Keratinocyte (primary cell): ENCODE results near the gene EIF2AK2. TPM values are rescaled to one million over a fixed set of nuclear protein-coding genes. Genes with fewer than 3 reads are reported as not detected.
A peak's percentile ranks its signal among the peaks of the same experiment; 100 is the strongest.
"Not testable (repeated sequence)": the region's sequence is repeated elsewhere in the genome, so short reads cannot be mapped to it uniquely, and the experiment has no call there.

Experiments used
- DNase-seq: peaks from one replicate; pipeline ENCODE4 v3.0.0-alpha.2; 2011; ENCODE audit warnings: low read depth, missing footprints, low spot score
- FAIRE-seq: peaks from 2 replicates; lab custom pipeline; 2011; peaks lifted over from hg19 to GRCh38; lab: Jason Lieb, UNC
- H2AFZ ChIP-seq: 2 replicates; pipeline ENCODE4 v1.6.0; 2012; ENCODE audit warnings: low read length, control low read depth, inconsistent platforms; ENCODE audit not compliant: control insufficient read depth
- H3K27ac ChIP-seq: 2 replicates; pipeline ENCODE4 v1.5.1; 2011; ENCODE audit warnings: low read length; ENCODE audit not compliant: control insufficient read depth, insufficient read depth
- H3K27me3 ChIP-seq: 3 replicates; pipeline ENCODE4 v1.6.0; 2011; ENCODE audit warnings: low read length; ENCODE audit not compliant: control insufficient read depth, insufficient read depth; ENCODE audit errors: extremely low read depth
- H3K36me3 ChIP-seq, 2 experiments: 2 replicates in 1 of 2; 3 replicates in 1 of 2; pipeline ENCODE4 v1.5.1; 2011; ENCODE audit warnings: low read length in 2 of 2, mild to moderate bottlenecking in 1 of 2; ENCODE audit not compliant: control insufficient read depth in 2 of 2, insufficient read depth in 2 of 2; ENCODE audit errors: extremely low read depth in 1 of 2
- H3K4me1 ChIP-seq: 3 replicates; pipeline ENCODE4 v1.5.1; 2011; ENCODE audit warnings: low read length; ENCODE audit not compliant: control insufficient read depth, insufficient read depth; ENCODE audit errors: extremely low read depth
- H3K4me2 ChIP-seq: 3 replicates; pipeline ENCODE4 v1.6.0; 2011; ENCODE audit warnings: low read depth, low read length; ENCODE audit not compliant: control insufficient read depth, insufficient read depth; ENCODE audit errors: extremely low read depth
- H3K4me3 ChIP-seq, 3 experiments: fragments of 200-600 bp in 1 of 3; sonication (generic) in 1 of 3; 2 replicates in 2 of 3; 3 replicates in 1 of 3; pipeline ENCODE4 v1.5.1; 2011 to 2016; ENCODE audit warnings: low read length in 3 of 3, mild to moderate bottlenecking in 3 of 3, control low read depth in 2 of 3, inconsistent platforms in 1 of 3, low read depth in 1 of 3, mixed read lengths in 1 of 3, mixed run types in 1 of 3, moderate library complexity in 1 of 3; ENCODE audit not compliant: control insufficient read depth in 2 of 3, insufficient read depth in 2 of 3; ENCODE audit errors: extremely low read depth in 1 of 3
- H3K79me2 ChIP-seq: 2 replicates; pipeline ENCODE4 v1.6.0; 2012; ENCODE audit warnings: low read length; ENCODE audit not compliant: control insufficient read depth, insufficient read depth
- H3K9ac ChIP-seq: 3 replicates; pipeline ENCODE4 v1.6.0; 2011; ENCODE audit warnings: low read length; ENCODE audit not compliant: control insufficient read depth, insufficient read depth; ENCODE audit errors: extremely low read depth
- H3K9me1 ChIP-seq: 3 replicates; pipeline ENCODE4 v1.6.0; 2011; ENCODE audit warnings: low read length; ENCODE audit not compliant: control insufficient read depth, insufficient read depth; ENCODE audit errors: extremely low read depth
- H3K9me3 ChIP-seq: 2 replicates; pipeline ENCODE4 v1.5.1; 2012; ENCODE audit warnings: low read depth, low read length; ENCODE audit not compliant: control insufficient read depth
- H4K20me1 ChIP-seq: 3 replicates; pipeline ENCODE4 v1.6.0; 2011; ENCODE audit warnings: low read length; ENCODE audit not compliant: control insufficient read depth, insufficient read depth; ENCODE audit errors: extremely low read depth
- EZH2 ChIP-seq: IDR thresholded peaks from one replicate; pipeline ENCODE4 v1.6.1; 2012; ENCODE audit warnings: inconsistent platforms, mild to moderate bottlenecking, low read length, moderate library complexity
- dilution Hi-C: fragments of 300-500 bp; cut with MboI; formaldehyde crosslinking; loops from one replicate; pipeline ENCODE4 v1.7.0; 2020; ENCODE audit warnings: low sequenced_read_pairs; ENCODE audit not compliant: extremely low pct_ligation_motif_present
- polyA plus RNA-seq, 5 experiments: library from polyadenylated mRNA; depleted of rRNA in 3 of 5; stranded (reverse) in 3 of 5; stranded (forward) in 1 of 5; unstranded in 1 of 5; fragments of >200 nt; gene quantifications; 1 replicate in 1 of 5; 2 replicates in 3 of 5; 3 replicates in 1 of 5; pipeline versions ENCODE4 v1.2.1 to v1.2.3, GENCODE V29; 2011 to 2012; ENCODE audit warnings: missing spikeins in 2 of 5, low read depth in 1 of 5, low replicate concordance in 1 of 5
- TF ChIP-seq, protein P1 (sequence below), 3 experiments: IDR thresholded peaks in 1 of 3; conservative IDR thresholded peaks in 1 of 3; optimal IDR thresholded peaks in 1 of 3; 2 replicates in 2 of 3; 3 replicates in 1 of 3; pipeline versions ENCODE3 to v1.5.1; 2011; ENCODE audit warnings: low read length in 3 of 3, mild to moderate bottlenecking in 3 of 3, moderate library complexity in 2 of 3, control low read depth in 1 of 3, inconsistent platforms in 1 of 3; ENCODE audit not compliant: insufficient read depth in 2 of 3; ENCODE audit errors: extremely low read depth in 1 of 3

EIF2AK2 gene
- polyA plus RNA-seq, 1 donor (not counting 4 experiments of a cell fraction or from before 2014, with no cell fraction given): 54.6 TPM

DNA sequence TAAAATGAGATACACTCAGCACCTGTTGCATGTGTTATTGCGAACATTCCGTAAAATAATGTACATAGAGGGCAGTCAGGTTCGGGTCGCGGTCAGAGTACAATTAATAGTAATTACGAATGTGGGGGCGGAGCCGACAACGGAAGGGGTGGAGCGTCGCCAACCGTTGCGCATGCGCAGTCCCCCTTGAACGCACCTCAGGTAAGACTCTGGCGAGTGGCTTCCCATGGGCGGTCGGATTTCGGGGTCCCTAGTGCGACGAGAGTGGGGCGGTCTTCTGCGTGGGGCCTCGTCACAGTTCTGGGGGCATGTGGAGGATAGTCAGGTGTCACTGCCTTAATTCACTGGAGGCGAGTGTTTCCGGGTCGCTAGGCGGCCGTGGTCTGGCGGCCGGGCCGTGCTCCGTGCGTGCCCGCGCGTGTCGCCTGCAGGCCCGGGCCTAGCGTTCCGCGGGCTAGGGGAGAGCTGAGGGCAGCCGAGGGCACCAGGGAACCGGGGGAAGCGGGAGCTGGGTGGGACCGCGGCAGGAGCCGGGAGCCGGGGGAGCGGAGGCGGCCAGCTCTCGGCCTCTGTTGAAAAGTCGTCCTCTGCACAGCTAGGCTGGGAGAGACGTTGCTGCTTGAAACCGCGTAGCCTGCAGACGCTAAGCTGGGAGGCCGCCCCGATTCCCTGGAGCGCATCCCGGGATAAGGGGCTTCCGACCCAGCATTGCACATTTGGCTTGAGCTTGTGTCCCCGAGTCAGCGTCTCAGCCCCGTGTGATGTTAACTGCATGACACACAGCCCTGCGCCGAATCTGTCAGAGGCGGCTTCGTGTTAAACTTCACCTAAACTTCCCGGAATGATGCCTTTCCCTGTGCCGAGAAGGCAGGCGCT, 39.8 kb upstream of the EIF2AK2 start, which contains the start of gene CEBPZOS:
Gene CEBPZOS, plus strand, starts transcription at position 177 of the 876 bp plus-strand sequence. CDS start 3,209 bp downstream, outside the sequence.
- H3K36me3 ChIP-seq: peaks cover 0 to 4% of the 10 kb centered on the region in 2 experiments
- H3K9me1 ChIP-seq: no peaks in the 10 kb centered on the region
- no peaks in the 10 kb centered on the region for H3K27me3 ChIP-seq
- peaks cover 9% of the 10 kb centered on the region for H3K4me1 ChIP-seq
- H3K4me2 ChIP-seq: peak within 1 kb of the TSS; percentile 93
- H4K20me1 ChIP-seq: no peaks in the 10 kb centered on the region
- no peaks in the 10 kb centered on the region for H3K9me3 ChIP-seq
- H2AFZ ChIP-seq: peak within 1 kb of the TSS; percentile 96
- FAIRE-seq (peak; percentile 29), DNase-seq (peak; percentile 49)
- H3K79me2 ChIP-seq: peaks cover 38% of the 10 kb centered on the region
- dilution Hi-C loops: no loop called here
- H3K9ac ChIP-seq: peak within 1 kb of the TSS; percentile 87
- H3K4me3 ChIP-seq: peak within 1 kb of the TSS; percentile 79 to 90 (median 85)
- peak within 1 kb of the TSS; percentile 78 for H3K27ac ChIP-seq
- TF ChIP-seq, protein P1, sequence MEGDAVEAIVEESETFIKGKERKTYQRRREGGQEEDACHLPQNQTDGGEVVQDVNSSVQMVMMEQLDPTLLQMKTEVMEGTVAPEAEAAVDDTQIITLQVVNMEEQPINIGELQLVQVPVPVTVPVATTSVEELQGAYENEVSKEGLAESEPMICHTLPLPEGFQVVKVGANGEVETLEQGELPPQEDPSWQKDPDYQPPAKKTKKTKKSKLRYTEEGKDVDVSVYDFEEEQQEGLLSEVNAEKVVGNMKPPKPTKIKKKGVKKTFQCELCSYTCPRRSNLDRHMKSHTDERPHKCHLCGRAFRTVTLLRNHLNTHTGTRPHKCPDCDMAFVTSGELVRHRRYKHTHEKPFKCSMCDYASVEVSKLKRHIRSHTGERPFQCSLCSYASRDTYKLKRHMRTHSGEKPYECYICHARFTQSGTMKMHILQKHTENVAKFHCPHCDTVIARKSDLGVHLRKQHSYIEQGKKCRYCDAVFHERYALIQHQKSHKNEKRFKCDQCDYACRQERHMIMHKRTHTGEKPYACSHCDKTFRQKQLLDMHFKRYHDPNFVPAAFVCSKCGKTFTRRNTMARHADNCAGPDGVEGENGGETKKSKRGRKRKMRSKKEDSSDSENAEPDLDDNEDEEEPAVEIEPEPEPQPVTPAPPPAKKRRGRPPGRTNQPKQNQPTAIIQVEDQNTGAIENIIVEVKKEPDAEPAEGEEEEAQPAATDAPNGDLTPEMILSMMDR (optimal IDR thresholded peaks at IDR 0.05 in 1 of 3, IDR thresholded peaks at IDR 0.05 in 1 of 3, conservative IDR thresholded peaks at IDR 0.05 in 1 of 3; ENCODE audit: extremely low read depth in 1 of 3, insufficient read depth in 2 of 3, low read length in 3 of 3): no peak
- no peak for TF ChIP-seq EZH2

DNA sequence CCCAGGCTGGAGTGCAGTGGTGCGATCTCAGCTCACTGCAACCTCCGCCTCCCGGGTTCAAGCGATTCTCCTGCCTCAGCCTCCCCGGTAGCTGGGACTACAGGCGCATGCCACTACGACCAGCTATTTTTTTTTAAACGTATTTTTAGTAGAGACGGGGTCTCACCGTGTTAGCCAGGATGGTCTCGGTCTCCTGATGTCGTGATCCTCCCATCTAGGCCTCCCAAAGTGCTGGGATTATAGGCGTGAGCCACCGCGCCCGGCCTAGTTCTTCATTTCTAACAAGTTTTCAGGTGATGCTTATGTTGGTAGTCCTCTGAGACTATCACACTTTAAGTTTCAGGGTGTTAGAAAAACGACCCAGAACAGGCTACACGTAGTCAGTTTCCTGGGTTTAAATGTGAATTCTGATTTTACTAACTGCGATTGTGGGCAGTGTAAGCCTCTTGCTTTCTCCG, 39.1 kb upstream of the EIF2AK2 start:
- H4K20me1 ChIP-seq, FAIRE-seq, DNase-seq, H3K4me1 ChIP-seq, H3K36me3 ChIP-seq, H3K9me1 ChIP-seq, H3K27me3 ChIP-seq, H3K9me3 ChIP-seq, dilution Hi-C loops: not testable (repeated sequence)
- Histone ChIP-seq H3K27ac (peak overlapping the region; percentile 78), H3K9ac (peak overlapping the region; percentile 87), H3K4me2 (peak overlapping the region; percentile 93), H2AFZ (peak overlapping the region; percentile 96), H3K4me3 (peak overlapping the region; percentile 79 to 90 (median 85)), H3K79me2 (peaks cover 38% of the 10 kb centered on the region)
